Fibroblast of lung (primary cell): Measurements from ENCODE around the gene PKP1.

Experiments used
- CTCF ChIP-seq, 2 donors: IDR thresholded peaks in 1 of 2; conservative IDR thresholded peaks in 1 of 2; 1 replicate in 1 of 2; 2 replicates in 1 of 2; pipeline ENCODE4 v1.5.1; 2011 to 2012; ENCODE audit warnings: low read length in 2 of 2, control low read depth in 1 of 2, inconsistent platforms in 1 of 2, low read depth in 1 of 2, mild to moderate bottlenecking in 1 of 2
- EZH2 ChIP-seq: IDR thresholded peaks from 2 replicates; pipeline ENCODE4 v1.5.1; 2012; ENCODE audit warnings: low read length, control low read depth, mild to moderate bottlenecking; ENCODE audit errors: missing control alignments

- TF ChIP-seq CTCF (conservative IDR thresholded peaks at IDR 0.05 in 1 of 2, IDR thresholded peaks at IDR 0.05 in 1 of 2; ENCODE audit: low read depth in 1 of 2, low read length in 2 of 2) (no peak), EZH2 (no peak)
Observed at GRCh38 chr1:201291916-201292315, 8.6 kb downstream of the PKP1 start.
